ENCODE data around the gene CAMK2D.

Gene CAMK2D

GRCh38 chr4:113762186-113763028, 869 bp upstream of the CAMK2D start:
- peak; percentile 85 to 96 for DNase-seq

DNA sequence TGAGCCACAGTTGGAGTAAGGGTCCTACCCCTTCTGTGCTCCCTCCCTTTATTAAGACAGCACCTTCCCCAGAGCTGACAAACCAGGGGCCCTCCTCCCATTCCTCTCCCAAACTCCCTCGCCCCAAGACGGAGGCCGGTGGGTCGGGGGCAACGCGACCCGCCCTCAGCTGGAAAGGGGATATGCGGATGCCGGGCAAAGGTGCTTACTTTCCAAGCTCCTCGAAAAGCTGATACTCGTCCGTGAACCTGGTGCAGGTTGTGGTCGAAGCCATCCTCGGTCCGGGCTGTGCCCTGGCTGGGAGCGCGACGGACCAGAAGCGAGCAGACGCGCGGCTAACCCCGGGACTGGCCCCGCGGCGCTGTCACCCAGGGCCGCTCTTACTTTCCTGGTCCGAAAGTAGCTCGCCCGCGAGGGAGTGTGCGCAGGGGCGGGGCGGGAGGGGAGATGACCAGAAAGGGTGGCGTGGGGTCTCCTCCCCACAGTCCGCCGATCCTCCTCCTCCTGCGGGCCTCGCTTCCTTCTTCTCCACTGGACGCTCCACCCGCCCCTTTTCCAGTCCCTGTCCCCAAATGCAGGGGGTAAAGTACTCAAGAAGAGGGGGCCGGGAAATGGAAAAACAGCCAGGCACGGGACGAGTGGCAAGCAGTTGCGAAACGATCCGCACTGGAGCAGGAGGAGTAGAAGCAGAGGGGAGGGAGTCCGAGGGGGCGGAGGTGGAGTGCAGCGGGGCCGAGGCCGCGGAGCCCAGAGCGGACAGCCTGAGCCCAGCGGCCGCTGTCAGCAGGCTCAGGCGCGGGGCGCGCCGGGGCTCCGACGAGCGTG, 531 bp downstream of the CAMK2D start:
- peak in 1 of 2 donors; percentile 58 for DNase-seq

DNA sequence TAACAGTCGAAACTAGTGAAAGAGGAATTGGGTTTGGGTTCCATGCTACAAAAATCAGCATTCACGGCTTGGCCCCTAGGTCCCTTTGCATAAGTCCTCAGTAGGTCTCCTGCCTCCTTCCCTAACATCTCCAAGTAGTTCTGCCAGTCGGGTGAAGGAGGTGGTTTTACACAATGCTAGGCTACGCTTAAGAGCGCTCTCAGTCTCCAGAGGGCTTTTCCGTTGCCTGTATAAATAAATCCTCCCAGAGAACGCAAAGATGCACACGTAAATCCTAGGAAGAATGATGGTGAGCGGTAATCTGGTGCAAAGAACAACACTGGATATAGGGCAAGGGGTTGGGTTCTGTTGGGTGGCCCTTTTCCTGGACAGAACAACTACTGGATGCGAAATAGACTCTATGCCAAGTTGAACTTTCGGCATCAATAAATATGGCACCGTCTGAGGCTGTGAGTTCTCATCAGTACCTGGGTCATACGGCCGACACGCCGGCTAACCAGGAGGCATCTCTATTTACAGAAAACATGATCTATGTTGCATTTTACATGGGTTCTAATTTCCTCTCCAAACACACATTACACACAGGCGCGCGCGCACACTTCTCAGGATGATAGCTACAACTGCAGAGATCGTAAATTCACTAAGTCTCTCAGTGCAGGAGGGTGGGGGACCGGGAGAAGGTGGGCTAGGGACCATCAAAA, 1.3 kb downstream of the CAMK2D start:
- peak in 1 of 2 donors; percentile 6 for DNase-seq

GRCh38 chr4:113759696-113760093, 1.8 kb downstream of the CAMK2D start:
- no peak for DNase-seq

GRCh38 chr4:113758372-113758771, 3.2 kb downstream of the CAMK2D start:
- no peak for DNase-seq

DNA sequence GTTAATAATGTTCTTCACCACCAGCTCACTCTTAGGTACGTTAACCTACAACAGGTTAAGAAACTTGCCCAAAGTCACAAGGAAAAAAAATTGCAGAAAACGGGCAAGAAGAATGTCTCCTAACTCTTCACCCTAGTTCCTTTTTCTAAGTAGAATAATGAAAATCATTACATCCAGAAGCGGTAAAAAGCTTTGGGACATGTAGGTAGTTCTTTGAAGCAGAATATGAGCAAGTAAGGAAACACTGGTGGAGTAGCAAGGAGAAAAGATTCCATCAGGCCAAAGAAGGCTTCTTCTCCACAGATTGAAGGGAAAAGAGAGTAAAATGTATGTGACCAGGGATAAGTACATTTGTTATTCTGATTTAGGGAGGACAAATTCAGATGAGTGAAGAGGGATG, 4.1 kb downstream of the CAMK2D start:
- DNase-seq, result no peak

DNA sequence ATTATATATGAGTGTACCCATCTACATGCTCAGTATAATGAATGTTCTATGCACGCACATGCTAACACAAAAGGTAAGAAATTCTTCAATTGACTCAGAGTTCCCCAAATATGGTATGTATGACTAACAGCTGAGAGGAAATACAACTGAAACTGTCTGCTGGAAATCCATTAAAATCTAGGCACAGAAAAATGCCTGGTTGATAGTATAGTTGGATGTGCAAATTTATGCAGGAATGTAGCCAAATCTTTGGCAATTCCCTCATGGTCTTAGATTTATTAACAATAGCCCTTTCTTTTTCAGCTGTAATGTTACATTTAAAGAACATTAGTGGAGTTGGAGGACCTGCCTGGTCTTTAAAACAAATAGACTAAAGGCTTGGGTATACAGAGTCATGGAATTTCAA, 5.5 kb downstream of the CAMK2D start:
- no peak for DNase-seq

DNA sequence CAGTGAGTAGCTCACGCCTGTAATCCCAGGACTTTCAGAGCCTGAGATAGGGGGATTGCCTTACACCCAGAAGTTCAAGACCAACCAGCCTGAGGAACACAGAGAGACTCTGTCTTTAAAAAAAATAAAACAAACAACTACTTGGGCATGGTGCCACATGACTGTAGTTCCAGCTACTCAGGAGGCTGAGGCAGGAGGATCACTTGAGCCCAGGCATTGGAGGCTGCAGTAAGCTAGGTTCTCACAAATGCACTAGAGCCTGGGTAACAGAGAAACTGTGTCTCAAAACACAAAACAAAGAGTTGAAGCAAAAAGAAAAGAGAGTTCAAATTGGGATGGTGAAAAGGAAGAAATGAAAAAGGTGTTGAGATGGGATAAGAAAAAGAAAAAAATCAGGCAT, 10.8 kb downstream of the CAMK2D start:
- DNase-seq, result no peak

- DNase-seq, result no peak
These were observed 11.2 kb downstream of the CAMK2D start for GRCh38 chr4:113750296-113750695.

GRCh38 chr4:113749178-113749577, 12.4 kb downstream of the CAMK2D start:
- no peak for DNase-seq

DNA sequence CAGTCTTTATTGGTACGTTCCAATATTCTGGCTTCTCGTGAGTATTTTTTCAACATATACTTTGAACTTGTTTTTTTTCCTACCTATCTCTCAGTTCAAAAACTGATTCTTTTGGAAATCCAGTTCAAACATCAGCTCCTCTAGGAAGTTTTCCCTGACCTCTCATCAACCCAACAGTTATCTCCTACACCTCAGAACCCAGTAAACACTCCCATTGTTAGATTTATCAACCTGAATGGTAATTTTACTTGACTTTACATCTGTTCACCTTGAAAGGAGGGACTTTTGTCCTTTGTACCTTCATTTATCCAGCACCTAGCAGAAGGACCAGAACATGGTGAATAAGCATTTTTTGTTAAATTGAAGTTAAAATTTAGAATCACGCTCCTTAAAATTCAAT, 13.6 kb downstream of the CAMK2D start:
- no peak for DNase-seq

DNA sequence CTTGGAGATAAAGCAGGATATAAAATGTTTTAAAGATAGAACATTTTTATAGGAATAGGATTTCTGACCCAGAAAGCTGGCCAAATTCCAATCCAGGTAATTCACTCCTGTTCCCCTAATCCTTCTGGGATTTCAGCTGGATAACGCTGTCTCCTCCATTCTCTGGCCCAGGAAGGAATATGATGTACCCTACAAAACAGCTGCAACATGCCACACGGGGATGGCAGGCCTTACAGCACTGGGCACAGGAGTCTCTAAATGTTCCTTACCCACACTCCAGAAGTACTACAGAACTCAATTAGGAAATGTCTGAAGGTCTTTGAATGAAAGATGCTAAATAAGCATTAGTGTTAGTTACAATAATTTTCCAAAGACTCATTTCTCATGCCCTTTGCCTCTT, 15.8 kb downstream of the CAMK2D start:
- DNase-seq, result no peak

- DNase-seq, result no peak
These were observed 16.8 kb downstream of the CAMK2D start for GRCh38 chr4:113744667-113745240.

DNA sequence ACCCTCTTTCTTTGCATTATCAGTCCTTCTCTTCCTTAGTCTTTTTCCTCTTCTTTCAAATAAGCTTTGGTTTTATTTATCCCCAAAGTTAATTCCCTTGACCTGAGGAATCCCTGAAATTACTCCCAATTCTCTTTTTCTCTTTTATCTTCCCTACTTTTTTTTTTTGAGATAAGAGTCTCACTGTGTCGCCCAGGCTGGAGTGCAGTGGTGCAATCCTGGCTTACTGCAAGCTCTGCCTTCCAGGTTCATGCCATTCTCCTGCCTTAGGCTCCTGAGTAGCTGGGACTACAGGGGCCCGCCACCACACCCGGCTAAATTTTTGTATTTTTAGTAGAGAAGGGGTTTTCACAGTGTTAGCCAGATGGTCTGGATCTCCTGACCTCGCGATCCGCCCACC, 17.8 kb downstream of the CAMK2D start:
- DNase-seq, result no peak

GRCh38 chr4:113742643-113743042, 18.9 kb downstream of the CAMK2D start:
- no peak for DNase-seq

- no peak for DNase-seq
These were observed 19.6 kb downstream of the CAMK2D start for GRCh38 chr4:113741956-113742355.

GRCh38 chr4:113740857-113741379, 20.6 kb downstream of the CAMK2D start:
- DNase-seq, result no peak

DNA sequence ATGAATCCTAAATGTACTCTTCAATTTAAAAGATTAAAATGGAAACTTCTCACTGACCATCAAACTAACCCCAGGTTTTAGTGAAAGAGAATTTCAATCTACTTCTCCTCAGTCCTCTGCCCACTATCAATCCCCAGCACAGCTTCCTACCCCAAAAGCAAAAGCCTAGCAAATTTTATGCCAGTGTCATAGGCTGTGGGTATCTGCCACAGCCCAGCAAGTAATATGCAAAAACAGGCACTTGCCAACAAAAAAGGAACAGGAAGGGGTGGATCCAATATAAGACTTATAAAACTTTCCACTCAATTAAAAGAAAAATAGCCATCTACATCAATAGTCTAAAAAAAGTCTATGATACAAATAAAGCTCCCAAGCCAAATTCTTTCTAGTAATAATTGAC, 22.3 kb downstream of the CAMK2D start:
- DNase-seq, result peak in 1 of 2 donors; percentile 4

DNA sequence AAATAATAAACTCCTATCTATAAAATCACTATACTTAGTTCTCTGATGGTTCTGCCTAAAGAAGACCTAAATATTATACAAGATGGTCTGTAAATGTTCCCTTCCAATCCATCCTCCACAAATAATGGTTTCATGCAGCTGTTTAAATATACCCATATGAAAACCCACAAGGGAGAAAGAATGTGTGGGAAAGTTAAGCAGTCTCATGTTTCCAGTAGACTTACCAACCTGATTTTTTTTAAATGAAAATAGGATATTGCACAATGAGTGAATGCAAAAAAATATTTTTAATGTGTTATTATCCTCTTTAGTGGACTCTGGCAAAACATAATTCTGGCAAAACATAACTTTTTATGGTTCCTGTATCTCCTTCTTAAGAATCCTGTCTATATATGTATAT, 23.3 kb downstream of the CAMK2D start:
- no peak for DNase-seq

DNA sequence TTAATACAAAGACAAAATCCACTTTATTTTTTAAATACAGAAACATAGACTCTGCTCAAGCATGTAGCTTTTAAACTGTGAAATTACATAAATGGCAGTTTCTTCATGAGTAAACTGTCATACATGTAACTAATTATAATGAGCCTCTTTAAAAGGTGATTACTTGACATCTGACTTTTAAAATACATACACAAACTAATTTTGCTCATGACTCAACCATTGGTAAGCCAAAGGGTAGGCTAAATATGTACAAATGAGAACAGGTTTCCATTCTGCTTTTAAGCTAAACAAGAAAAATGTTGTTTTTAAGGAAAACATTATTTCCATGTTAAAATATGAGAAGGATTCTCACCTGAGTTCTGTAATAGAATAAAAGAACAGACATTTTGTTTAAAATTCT, 27.9 kb downstream of the CAMK2D start:
- DNase-seq, result no peak

DNA sequence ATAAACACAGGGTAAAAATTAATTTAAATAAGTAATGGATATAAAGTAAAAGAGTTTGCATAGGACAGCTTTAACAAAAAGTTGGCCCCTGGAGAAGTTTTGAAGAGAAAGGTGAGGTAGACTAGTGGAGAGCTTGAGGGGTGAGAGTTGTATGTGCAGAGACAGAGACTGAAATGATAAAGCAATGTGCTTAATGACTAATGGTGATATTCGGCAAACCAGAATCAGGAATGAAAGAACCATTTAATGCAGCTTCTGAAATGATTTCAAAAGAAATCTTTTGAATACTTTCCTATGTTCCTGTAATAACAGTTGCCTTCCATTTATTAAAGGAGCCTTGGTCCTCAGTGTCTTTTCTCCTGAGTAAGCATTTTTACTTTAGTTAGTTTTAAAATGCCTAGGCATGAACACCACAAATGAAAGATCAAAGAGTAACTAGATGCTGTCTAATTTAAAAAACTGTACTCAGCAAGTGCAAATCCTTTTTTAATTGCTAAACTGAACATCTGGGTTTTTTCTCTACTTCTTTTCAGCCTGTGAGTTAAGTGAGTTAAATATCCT, 28.5 kb downstream of the CAMK2D start:
- DNase-seq, result no peak

DNA sequence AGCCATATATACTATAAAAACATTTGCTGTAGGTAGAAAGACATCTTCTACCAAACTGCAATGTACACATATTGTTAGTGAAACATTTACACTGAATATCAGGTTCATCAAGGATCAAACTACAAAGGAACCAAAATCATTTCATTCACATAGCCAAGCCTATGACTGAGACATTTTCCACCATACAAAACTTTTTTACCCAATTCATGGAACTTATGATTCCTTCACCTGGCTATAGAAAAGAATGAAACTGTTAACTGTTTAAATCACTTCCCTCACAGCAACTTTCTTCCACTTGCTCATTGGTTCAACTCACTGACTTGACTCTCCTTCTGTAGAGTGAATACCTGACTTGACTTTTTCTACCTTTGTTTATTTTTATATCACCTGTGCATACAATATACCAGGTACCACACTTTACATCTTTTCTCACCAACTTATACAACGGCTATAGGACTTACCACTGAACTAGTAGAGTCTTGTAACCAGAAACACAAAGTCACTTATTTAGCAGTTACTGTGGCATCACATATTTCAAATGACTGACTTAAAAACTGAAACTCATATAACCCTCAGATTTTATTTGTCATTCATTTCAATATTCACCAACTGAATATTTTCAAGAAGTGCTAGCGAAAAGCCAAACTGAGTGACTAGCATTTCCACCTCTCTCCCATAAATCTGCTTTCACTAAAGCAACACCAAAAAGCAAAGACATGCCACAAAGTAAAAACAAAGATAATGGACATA, 30.9 kb downstream of the CAMK2D start:
- DNase-seq, result no peak

Data from bone marrow (tissue), 2 donors.